Measurements from ENCODE around the gene SERPINA3. TPM values are rescaled to one million over a fixed set of nuclear protein-coding genes. Genes with fewer than 3 reads are reported as not detected.

Gene SERPINA3
- total and polyA plus RNA-seq, 2 of the 8 experiments (the other 6 are each of a cell fraction or from before 2014, with no cell fraction given) = not detected

GRCh38 chr14:94572637-94573303 lies 39.4 kb upstream of the SERPINA3 start:
- DNase-seq (ENCODE audit: low read depth in 1 of 2, low spot score in 2 of 2) (no peak), FAIRE-seq (no peak)
- Histone ChIP-seq H4K20me1 (replicated peaks in 1 of 2; ENCODE audit: control insufficient read depth in 1 of 2, insufficient read depth in 2 of 2, low read length in 2 of 2) (no peaks in the 10 kb centered on the region), H2BK12ac (ENCODE audit: low read depth, low read length) (no peak overlapping the region), H2BK5ac (ENCODE audit: low read depth, low read length) (no peak overlapping the region), H3K4me3 (ENCODE audit: extremely low read depth in 1 of 4, insufficient read depth in 2 of 4, low read depth in 3 of 4, low read length in 4 of 4) (no peak overlapping the region), H3K56ac (replicated peaks; ENCODE audit: insufficient read length, low read depth, low read length) (no peak overlapping the region), H3K14ac (ENCODE audit: insufficient read length) (no peak overlapping the region), H3K9me3 (ENCODE audit: insufficient read depth in 2 of 2, low read depth in 1 of 2, low read length in 1 of 2) (peaks cover 0 to 3% of the 10 kb centered on the region in 2 experiments; a peak in 1 of 4 replicates), H2BK20ac (ENCODE audit: low read length) (no peak overlapping the region), H4K5ac (ENCODE audit: insufficient read length, low read depth, low read length) (no peak overlapping the region), H3K27ac (ENCODE audit: low read depth, low read length) (no peak overlapping the region), H3K79me2 (ENCODE audit: control insufficient read depth in 1 of 2, insufficient read depth in 2 of 2, low read length in 2 of 2) (no peaks in the 10 kb centered on the region), H3K23me2 (ENCODE audit: low read depth, low read length) (peaks cover 3% of the 10 kb centered on the region; the same call in 1 of the 2 replicates), H3K9ac (replicated peaks in 1 of 4; ENCODE audit: extremely low read depth in 1 of 4, low read depth in 3 of 4, low read length in 3 of 4) (no peak overlapping the region), H2AFZ (ENCODE audit: low read length) (no peak overlapping the region), H3K27me3 (replicated peaks in 1 of 4; ENCODE audit: control insufficient read depth in 3 of 4, extremely low read depth in 1 of 4, insufficient read depth in 3 of 4, low read length in 3 of 4) (no peaks in the 10 kb centered on the region; a peak in 1 of 7 replicates), H3K79me1 (ENCODE audit: low read depth, low read length) (no peaks in the 10 kb centered on the region), H3K36me3 (ENCODE audit: control insufficient read depth in 2 of 4, insufficient read depth in 4 of 4, low read length in 3 of 4) (no peaks in the 10 kb centered on the region), H2BK15ac (ENCODE audit: low read length) (no peak overlapping the region), H3K4me1 (replicated peaks in 1 of 4; ENCODE audit: control insufficient read depth in 3 of 4, insufficient read depth in 4 of 4, low read length in 3 of 4) (no peaks in the 10 kb centered on the region), H4K91ac (replicated peaks; ENCODE audit: insufficient read length, low read length) (no peak overlapping the region), H4K8ac (ENCODE audit: extremely low read depth, insufficient read depth, low read length) (no peak overlapping the region), H2AK5ac (ENCODE audit: low read depth, low read length) (no peak overlapping the region), H3K4me2 (ENCODE audit: insufficient read depth in 1 of 2, low read depth in 2 of 2, low read length in 2 of 2) (no peak overlapping the region), H2BK120ac (replicated peaks; ENCODE audit: low read depth, low read length) (no peak overlapping the region), H3K23ac (ENCODE audit: insufficient read length) (no peak overlapping the region), H3K18ac (ENCODE audit: extremely low read depth, low read length) (no peak overlapping the region), H3K4ac (replicated peaks; ENCODE audit: insufficient read length, low read depth, low read length) (no peak overlapping the region)
- 72% methylated on average over 7 of the region's 7 CpGs; no CpG with 5 or more reads in 1 of the 2 experiments for WGBS, 2 experiments (ENCODE audit: extremely low coverage in 1 of 2, insufficient coverage in 1 of 2, insufficient read length in 1 of 2, insufficient replicate concordance in 2 of 2, low coverage in 1 of 2, low lambda C conversion rate in 2 of 2, missing lambda C conversion rate in 1 of 2)
- TF ChIP-seq CHD1 (IDR thresholded peaks at IDR 0.05; ENCODE audit: low read depth, low read length) = no peak
- TF ChIP-seq HDAC2 (IDR thresholded peaks at IDR 0.05; ENCODE audit: borderline replicate concordance in 1 of 2, low read depth in 2 of 2, low read length in 2 of 2) = no peak
- CTCF ChIA-PET (ENCODE audit: partially characterized antibody) = no interaction called here
- POLR2A ChIA-PET (ENCODE audit: partially characterized antibody) = no interaction called here
